Hepatocyte (in vitro differentiated cells): ENCODE measurements around the gene SERPINE1. TPM values are rescaled to one million over a fixed set of nuclear protein-coding genes. Genes with fewer than 3 reads are reported as not detected.
"Not testable (repeated sequence)": the region's sequence is repeated elsewhere in the genome, so short reads cannot be mapped to it uniquely, and the experiment has no call there.

Experiments
- DNase-seq: peaks from one replicate; pipeline ENCODE4 v3.0.0-alpha.2; 2016; ENCODE audit warnings: low spot score
- H2AFZ ChIP-seq: fragments of 200-600 bp; sonication (generic); 2 replicates; pipeline ENCODE4 v1.6.0; 2016; ENCODE audit warnings: antibody characterized with exemption, mild to moderate bottlenecking
- H3K27ac ChIP-seq: fragments of 200-600 bp; sonication (generic); 2 replicates; pipeline ENCODE4 v1.5.1; 2016; ENCODE audit warnings: mild to moderate bottlenecking
- H3K27me3 ChIP-seq: fragments of 200-600 bp; sonication (generic); 2 replicates; pipeline ENCODE4 v1.6.1; 2016
- H3K36me3 ChIP-seq: fragments of 200-600 bp; sonication (generic); replicated peaks from 2 replicates; pipeline ENCODE4 v1.5.1; 2016; ENCODE audit warnings: low read depth; ENCODE audit not compliant: insufficient read depth
- H3K4me1 ChIP-seq: fragments of 200-600 bp; sonication (generic); 2 replicates; pipeline ENCODE4 v1.5.1; 2016; ENCODE audit warnings: mild to moderate bottlenecking, moderate library complexity; ENCODE audit not compliant: insufficient read depth
- H3K4me2 ChIP-seq: fragments of 200-600 bp; sonication (generic); 2 replicates; pipeline ENCODE4 v1.6.0; 2016
- H3K4me3 ChIP-seq: fragments of 200-600 bp; sonication (generic); 2 replicates; pipeline ENCODE4 v1.5.1; 2016; ENCODE audit warnings: mild to moderate bottlenecking
- H3K79me2 ChIP-seq: fragments of 200-600 bp; sonication (generic); 2 replicates; pipeline ENCODE4 v1.6.0; 2017; ENCODE audit warnings: mild to moderate bottlenecking
- H3K9me2 ChIP-seq: fragments of 200-600 bp; sonication (generic); replicated peaks from 2 replicates; pipeline ENCODE4 v1.6.0; 2017; ENCODE audit warnings: mild to moderate bottlenecking; ENCODE audit not compliant: insufficient read depth
- H3K9me3 ChIP-seq: fragments of 200-600 bp; sonication (generic); 2 replicates; pipeline ENCODE4 v1.5.1; 2016; ENCODE audit warnings: low read depth, mild to moderate bottlenecking
- H4K20me1 ChIP-seq: fragments of 200-600 bp; sonication (generic); 2 replicates; pipeline ENCODE4 v1.6.0; 2016; ENCODE audit warnings: mild to moderate bottlenecking; ENCODE audit not compliant: insufficient read depth, poor library complexity, severe bottlenecking
- CTCF ChIP-seq: fragments of 200-600 bp; sonication (generic); IDR thresholded peaks from 2 replicates; pipeline ENCODE4 v1.5.1; 2016; ENCODE audit warnings: antibody characterized with exemption, mild to moderate bottlenecking; ENCODE audit not compliant: poor library complexity
- EZH2 ChIP-seq: fragments of 200-600 bp; sonication (generic); IDR thresholded peaks from 2 replicates; pipeline ENCODE4 v1.6.1; 2016; ENCODE audit warnings: antibody characterized with exemption, mild to moderate bottlenecking, borderline replicate concordance
- EZH2phosphoT487 ChIP-seq: fragments of 200-600 bp; sonication (generic); IDR thresholded peaks from one replicate; pipeline ENCODE4 v1.6.1; 2018; ENCODE audit warnings: antibody characterized with exemption, mild to moderate bottlenecking, low read depth, moderate library complexity; ENCODE audit not compliant: unreplicated experiment, severe bottlenecking
- WGBS: methylation state at CpG from one replicate; pipeline ENCODE4 v1.1.6; 2016; ENCODE audit warnings: low lambda C conversion rate; ENCODE audit errors: missing lambda C conversion rate; 5-methylcytosine and 5-hydroxymethylcytosine counted together
- polyA plus RNA-seq: library from polyadenylated mRNA; unstranded; fragments of >200 nt; fragmentation: Nextera tagmentation; extraction: Ambion mirVana; gene quantifications from 2 replicates; pipeline ENCODE4 v1.2.1, GENCODE V29; 2016
- total RNA-seq: library from RNA; depleted of rRNA; stranded (reverse); fragments of >200 nt; gene quantifications from 2 replicates; pipeline ENCODE4 v1.2.3, GENCODE V29; 2014

Gene SERPINE1
- total and polyA plus RNA-seq, 2 experiments from 2014 or later = 98.2 to 185 TPM

GRCh38 chr7:101112233-101112632, 14.7 kb upstream of the SERPINE1 start:
- H3K4me1 ChIP-seq = no peaks in the 10 kb centered on the region
- DNase-seq = no peak
- H3K27me3 ChIP-seq = no peaks in the 10 kb centered on the region
- TF ChIP-seq EZH2 (no peak), EZH2phosphoT487 (no peak), CTCF (no peak)
- H3K27ac ChIP-seq = peak overlapping the region; percentile 69
- no peak overlapping the region for H2AFZ ChIP-seq
- H3K9me3 ChIP-seq = no peaks in the 10 kb centered on the region
- no peak overlapping the region for H3K4me3 ChIP-seq
- H4K20me1 ChIP-seq = no peaks in the 10 kb centered on the region
- H3K79me2 ChIP-seq = no peaks in the 10 kb centered on the region
- H3K36me3 ChIP-seq = no peaks in the 10 kb centered on the region
- WGBS = 73% methylated on average over 11 of the region's 11 CpGs
- no peak overlapping the region for H3K4me2 ChIP-seq
- no peaks in the 10 kb centered on the region for H3K9me2 ChIP-seq

- DNase-seq, H3K27me3 ChIP-seq, H3K4me3 ChIP-seq, H3K9me2 ChIP-seq, H3K79me2 ChIP-seq, H4K20me1 ChIP-seq, H3K4me2 ChIP-seq, H3K27ac ChIP-seq, H2AFZ ChIP-seq, H3K4me1 ChIP-seq, H3K36me3 ChIP-seq, H3K9me3 ChIP-seq: not testable (repeated sequence)
- WGBS = 93% methylated on average over 7 of the region's 7 CpGs
These were observed 13.8 kb upstream of the SERPINE1 start for GRCh38 chr7:101113140-101113539.

- H3K9me3 ChIP-seq = no peaks in the 10 kb centered on the region
- no peak overlapping the region for H2AFZ ChIP-seq
- no peak for TF ChIP-seq EZH2
- no peak for TF ChIP-seq EZH2phosphoT487
- no peak for TF ChIP-seq CTCF
- H3K27ac ChIP-seq = no peak overlapping the region
- no peaks in the 10 kb centered on the region for H3K79me2 ChIP-seq
- H3K4me3 ChIP-seq = no peak overlapping the region
- no peaks in the 10 kb centered on the region for H4K20me1 ChIP-seq
- no peaks in the 10 kb centered on the region for H3K4me1 ChIP-seq
- no peak for DNase-seq
- H3K4me2 ChIP-seq = no peak overlapping the region
- H3K36me3 ChIP-seq = no peaks in the 10 kb centered on the region
- no peaks in the 10 kb centered on the region for H3K27me3 ChIP-seq
- 92% methylated on average over 11 of the region's 11 CpGs for WGBS
- H3K9me2 ChIP-seq = no peaks in the 10 kb centered on the region
These were observed 13.1 kb upstream of the SERPINE1 start for GRCh38 chr7:101113836-101114235.

- Histone ChIP-seq H3K4me1 (no peaks in the 10 kb centered on the region), H4K20me1 (no peaks in the 10 kb centered on the region), H3K9me2 (no peaks in the 10 kb centered on the region), H3K9me3 (no peaks in the 10 kb centered on the region), H3K27me3 (no peaks in the 10 kb centered on the region), H3K4me2 (no peak overlapping the region), H3K27ac (no peak overlapping the region), H2AFZ (no peak overlapping the region), H3K4me3 (no peak overlapping the region), H3K36me3 (no peaks in the 10 kb centered on the region), H3K79me2 (no peaks in the 10 kb centered on the region)
- no peak for DNase-seq
- TF ChIP-seq EZH2 = no peak
- TF ChIP-seq EZH2phosphoT487 = no peak
- 73% methylated on average over 7 of the region's 8 CpGs for WGBS
These were observed 12.4 kb upstream of the SERPINE1 start for GRCh38 chr7:101114492-101114891.

GRCh38 chr7:101115215-101115614, 11.7 kb upstream of the SERPINE1 start:
- Histone ChIP-seq H3K9me3 (no peaks in the 10 kb centered on the region), H3K4me2 (no peak overlapping the region), H3K36me3 (no peaks in the 10 kb centered on the region), H3K27me3 (no peaks in the 10 kb centered on the region), H3K27ac (no peak overlapping the region), H3K4me3 (no peak overlapping the region), H3K4me1 (no peaks in the 10 kb centered on the region), H3K9me2 (no peaks in the 10 kb centered on the region), H4K20me1 (no peaks in the 10 kb centered on the region), H3K79me2 (no peaks in the 10 kb centered on the region), H2AFZ (no peak overlapping the region)
- WGBS = 98% methylated on average over 3 of the region's 3 CpGs
- no peak for DNase-seq
- TF ChIP-seq EZH2 (no peak), EZH2phosphoT487 (no peak), CTCF (no peak)
